Activated T-cell treated with anti-CD3 and anti-CD28 coated beads for 48 hours (primary cell): Measurements from ENCODE around the gene ADGB.
A peak's percentile ranks its signal among the peaks of the same experiment; 100 is the strongest.
"Not testable (repeated sequence)": the region's sequence is repeated elsewhere in the genome, so short reads cannot be mapped to it uniquely, and the experiment has no call there.

Experiments used
- DNase-seq: peaks from one replicate; pipeline ENCODE4 v3.0.0-alpha.2; 2020; ENCODE audit warnings: low read depth

Gene ADGB

DNA sequence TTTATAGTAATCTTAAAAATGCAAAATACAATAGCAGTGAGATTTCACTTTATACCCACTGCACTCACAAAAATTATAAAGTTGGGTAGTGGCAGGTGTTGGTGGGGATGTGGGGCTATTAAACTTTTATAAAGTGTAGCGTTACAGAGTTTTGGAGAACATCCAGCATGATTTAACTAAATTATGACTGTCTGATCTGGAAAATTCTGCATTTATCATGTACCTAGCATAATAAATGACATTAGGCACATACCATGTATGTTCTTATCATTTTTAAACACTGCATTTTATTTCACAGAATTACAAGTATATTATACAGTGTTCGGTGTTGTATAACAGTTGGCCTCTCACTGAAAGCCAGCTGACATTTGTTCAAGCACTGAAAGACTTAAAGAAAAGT lies 169.9 kb downstream of the ADGB start:
- no peak for DNase-seq

DNA sequence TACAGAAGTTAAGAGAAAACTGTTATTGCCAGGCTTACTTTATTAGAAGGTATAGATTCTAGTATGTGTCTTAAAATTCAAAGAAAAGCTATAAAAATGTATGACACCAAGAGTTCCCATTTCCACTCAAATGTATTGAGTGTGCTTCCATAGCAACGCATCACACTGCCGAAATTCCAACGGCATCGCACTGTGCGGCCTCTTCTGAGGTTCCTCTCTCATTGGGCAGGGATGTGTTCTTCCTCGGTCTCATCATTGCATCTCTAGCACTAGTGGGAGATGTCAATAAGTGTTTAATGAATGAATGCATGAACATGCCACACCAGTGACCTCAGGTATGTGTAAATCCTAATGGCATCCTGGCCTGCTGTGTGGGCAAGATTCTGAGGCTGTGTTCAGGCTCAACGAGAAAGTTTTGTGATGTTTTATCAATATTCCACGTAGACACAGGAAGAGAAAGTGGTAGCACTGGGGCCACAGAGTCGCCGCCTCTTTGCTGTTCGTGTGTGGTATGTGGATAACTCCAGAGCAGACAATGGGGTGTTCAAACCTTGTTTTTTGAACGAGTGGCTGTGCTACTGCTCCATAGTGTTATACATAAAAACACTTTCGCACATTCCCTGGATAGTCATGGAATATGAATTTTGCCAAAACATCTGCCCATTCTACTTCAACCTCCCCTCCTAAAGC lies 171.6 kb downstream of the ADGB start:
- no peak for DNase-seq

DNA sequence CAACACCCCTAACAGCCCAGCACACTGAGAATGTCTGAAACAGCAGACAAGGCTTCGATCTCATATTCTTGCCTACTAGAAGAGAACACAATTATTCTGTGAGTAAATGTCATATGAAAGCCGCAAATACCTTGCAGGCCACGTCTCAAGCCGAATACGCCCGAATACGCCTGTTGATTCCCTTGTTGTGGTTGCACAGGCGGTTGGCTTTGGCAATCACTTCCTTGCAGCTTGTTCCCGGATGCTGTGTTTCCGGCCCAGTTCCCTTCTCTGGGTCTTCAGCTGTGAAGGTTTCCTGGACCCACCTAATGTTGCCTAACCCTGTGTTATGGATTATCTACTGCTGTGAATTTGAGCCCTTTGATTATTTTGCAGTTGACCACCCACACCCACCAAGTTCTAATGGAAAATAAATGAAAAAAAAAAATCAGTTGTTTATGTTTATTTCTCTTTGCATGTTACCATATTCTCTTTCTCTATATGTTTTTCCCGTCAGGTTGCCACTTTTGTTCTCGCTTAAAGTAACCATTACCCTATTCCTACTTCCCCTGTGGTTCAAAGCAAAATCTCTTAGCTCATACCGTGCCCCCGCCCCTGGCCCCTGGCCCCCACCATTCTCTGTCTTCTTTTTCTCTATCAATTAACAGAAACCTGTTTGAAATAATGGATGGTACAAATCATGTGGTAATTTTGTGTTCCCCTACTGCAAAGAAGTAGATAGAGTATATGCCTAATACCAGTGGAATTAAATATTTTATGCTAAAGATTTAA lies 172.4 kb downstream of the ADGB start:
- peak; percentile 25 for DNase-seq

DNA sequence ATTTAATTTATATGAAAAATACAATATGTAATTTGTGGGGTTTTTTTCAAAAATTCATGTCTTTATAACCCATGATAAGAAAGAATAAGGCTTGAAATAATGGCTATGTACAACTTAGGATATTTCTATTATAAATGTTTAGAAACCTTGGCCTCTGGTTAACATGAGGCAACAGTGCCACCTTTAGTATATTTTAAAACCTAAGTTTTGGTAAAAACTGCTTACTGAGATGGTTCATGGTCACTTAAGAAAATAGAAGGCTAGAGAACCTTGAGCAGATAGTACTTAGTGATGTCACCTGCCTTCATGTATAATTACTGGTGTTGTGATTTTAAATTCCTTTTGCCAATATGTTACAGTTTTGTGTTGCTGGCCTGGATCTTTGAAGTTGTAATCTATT lies 176.4 kb downstream of the ADGB start:
- no peak for DNase-seq

DNA sequence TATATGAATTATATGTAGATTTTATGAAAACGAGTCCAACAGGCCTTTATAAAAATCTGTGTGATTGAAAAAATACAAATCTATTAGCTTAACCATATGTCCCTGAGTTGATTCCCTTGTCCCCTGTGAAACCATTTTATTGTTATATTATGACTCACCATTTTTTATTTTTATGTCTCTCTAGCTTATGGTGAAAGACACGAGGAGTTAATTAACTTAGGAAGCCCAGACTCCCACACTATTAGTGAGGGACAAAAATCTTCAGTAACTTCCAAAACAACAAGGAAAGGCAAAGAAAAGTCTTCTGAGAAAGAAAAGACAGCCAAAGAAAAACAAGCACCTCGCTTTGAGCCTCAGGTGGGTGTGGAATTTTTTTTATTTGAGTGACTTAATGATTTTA lies 183.1 kb downstream of the ADGB start:
- no peak for DNase-seq

DNA sequence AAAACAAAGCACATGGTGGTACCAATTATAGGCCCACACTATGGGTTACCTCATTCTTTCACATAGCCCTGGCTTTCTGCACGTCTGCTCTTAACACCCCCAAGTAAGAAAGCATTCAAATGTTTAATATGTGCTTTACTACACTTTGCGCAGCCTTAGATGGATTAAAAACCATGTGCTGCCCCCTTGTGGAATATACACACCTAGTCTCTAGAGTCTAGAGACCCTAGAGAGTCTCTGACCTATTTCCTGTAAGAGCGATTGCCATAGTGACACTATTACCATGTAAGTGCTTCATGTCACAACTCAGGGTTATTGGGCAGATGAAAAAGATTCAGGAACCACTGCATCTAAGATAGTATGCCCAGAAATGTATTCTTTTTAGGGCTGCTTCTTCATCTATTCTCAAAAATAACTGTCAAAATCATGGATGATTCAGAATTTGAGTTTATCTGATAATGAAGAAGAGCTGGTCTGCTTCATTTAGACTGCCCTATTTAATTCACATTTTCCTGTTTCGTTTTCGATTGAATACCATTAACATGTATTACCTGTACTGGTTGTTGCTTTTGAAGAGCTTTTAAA lies 186.3 kb downstream of the ADGB start:
- DNase-seq: no peak

DNA sequence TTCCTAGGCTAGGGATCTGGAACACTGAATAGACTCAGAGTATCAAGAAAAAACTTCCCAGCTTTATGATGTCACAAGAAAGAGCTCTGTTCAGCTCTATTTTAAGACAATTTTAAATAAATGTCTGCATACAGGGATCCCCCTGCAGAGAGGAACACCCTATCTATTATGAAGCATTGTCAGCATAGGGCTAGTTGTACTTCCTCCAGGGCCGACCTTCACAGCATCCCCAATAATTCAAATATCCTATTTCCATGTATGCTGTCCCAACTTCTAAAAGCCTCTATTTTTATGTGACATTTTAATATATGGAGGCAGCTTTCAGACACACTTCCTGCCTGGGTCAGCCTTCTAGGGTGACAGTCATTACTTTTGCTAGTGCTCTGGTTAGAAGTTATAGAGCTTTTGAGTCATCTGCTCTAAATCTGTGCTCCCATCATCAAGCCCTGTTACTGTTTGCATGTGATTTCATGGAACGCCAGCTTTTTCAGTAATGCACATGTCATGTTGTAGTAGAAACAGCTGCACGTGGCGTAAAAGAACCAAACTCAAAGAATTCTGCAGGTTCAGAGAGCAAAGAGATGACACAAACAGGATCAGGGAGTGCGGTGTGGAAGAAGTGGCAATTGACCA lies 189.2 kb downstream of the ADGB start:
- no peak for DNase-seq

DNA sequence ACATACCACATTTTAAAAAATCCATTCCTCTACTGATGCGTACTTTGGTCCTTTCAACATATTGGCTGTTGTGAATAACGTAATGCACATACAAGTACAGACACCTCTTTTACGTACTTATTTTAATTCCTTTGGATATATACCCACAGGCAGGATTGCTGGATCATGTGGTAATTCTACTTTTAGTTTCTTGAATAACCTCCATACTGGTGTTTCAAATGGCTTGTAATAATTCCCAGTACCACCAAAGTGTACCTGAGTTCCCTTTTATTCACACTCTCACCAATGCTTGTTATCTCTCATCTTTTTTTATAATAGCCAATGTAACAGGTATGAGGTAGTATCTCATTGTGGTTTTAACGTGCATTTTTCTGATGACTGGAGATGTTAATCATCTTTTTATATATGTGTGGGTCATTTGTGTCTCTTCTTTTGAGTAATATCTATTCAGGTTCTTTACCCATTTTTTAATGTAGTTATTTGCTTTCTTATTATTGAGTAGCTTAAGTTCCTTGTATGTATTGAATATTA lies 191.9 kb downstream of the ADGB start:
- no peak for DNase-seq

DNA sequence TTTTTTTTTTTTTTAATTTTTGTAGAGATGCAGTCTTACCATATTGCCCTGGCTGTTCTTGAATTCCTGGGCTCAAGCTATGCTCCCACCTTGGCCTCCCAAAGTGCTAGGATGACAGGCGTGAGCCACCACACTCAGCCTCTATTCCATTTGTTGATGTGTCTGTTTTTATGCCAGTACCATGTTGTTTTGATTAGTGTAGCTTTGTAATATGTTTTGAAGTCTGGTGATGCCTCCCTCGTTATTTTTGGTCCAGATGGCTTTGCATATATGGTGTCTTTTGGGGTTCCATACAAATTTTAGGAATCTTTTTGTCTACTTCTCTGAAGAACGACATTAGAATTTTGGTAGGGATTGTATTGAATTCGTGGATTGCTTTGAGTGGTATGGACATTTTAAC lies 193.2 kb downstream of the ADGB start:
- DNase-seq: no peak

DNA sequence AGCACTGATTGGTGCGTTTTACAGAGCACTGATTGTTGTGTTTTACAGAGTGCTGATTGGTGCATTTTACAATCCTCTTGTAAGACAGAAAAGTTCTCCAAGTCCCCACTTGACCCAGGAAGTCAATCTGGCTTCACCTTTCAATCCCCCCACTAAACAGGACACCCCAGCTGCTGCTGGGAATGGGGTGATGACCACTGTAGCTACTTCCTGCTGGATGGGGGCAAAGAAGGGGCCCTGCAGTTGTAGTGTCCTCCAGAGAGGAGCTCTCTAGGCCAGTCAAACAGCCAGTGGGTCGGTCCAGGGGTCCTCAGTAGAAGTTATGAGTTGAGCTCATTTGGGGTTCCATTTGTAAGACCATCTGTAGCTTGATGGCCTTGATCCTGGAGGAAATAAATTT lies 194.4 kb downstream of the ADGB start:
- DNase-seq: not testable (repeated sequence)

DNA sequence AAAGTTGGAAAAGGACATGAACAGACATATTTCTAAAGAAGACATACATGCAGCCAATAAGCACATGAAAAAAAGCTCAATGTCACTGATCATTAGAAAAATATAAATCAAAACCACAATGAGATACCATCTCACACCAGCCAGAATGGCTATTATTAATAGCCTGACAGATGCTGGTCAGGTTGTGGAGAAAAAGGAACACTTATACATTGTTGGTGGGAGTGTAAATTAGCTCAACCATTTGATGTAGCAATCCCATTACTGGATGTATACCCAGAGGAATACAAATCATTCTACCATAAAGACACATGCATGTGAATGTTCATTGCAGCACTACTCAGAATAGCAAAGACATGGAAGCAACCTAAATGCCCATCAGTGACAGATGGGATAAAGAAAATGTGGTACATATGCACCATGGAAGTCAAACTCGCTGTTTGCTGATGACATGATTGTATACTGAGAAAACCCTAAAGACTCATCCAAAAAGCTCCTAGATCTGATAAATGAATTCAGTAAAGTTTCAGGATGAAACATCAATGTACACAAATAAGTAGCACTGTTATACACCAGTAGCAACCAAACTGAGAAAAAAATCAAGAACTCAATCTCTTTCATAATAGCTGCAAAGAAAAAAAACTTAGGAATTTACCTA lies 196.8 kb downstream of the ADGB start:
- DNase-seq: no peak

DNA sequence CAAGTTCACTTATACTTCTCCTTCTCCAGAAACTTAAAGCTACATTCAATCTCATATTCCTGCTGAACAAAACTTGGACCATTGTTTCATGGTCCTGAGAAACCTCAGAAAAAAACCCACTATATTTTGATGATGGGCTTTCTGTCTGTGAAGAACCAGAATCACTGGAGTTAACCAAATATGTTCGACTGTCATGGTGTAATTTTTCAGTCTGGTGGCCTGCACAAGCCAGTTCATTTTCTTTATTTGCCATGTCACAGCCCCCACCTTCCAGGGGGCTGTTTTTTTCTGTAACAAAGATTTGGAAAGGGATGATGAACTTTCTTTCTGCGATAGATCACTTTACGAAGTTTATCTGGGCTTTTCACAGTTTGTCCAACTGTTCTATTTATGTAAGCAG lies 204.4 kb downstream of the ADGB start:
- DNase-seq: not testable (repeated sequence)

DNA sequence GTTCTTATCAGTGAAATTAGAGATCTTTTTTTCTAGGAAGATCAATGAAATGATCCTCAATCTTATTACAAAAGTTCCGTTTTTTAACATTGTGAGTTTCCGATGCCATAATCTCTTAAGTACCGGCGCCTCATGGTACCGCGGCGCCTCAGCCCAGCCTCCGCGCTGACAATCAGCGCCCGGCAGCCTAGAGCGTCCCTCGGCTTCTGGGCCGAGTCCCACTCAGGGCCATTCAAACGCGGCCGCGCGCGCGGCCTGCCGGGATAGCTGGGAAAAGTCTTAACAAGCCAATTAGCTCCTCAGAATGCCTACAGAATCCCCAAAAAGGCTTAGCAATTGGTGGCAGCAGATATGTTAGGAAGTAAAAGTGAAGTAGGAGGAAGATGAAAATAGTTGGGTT lies 204.8 kb downstream of the ADGB start:
- DNase-seq: no peak

DNA sequence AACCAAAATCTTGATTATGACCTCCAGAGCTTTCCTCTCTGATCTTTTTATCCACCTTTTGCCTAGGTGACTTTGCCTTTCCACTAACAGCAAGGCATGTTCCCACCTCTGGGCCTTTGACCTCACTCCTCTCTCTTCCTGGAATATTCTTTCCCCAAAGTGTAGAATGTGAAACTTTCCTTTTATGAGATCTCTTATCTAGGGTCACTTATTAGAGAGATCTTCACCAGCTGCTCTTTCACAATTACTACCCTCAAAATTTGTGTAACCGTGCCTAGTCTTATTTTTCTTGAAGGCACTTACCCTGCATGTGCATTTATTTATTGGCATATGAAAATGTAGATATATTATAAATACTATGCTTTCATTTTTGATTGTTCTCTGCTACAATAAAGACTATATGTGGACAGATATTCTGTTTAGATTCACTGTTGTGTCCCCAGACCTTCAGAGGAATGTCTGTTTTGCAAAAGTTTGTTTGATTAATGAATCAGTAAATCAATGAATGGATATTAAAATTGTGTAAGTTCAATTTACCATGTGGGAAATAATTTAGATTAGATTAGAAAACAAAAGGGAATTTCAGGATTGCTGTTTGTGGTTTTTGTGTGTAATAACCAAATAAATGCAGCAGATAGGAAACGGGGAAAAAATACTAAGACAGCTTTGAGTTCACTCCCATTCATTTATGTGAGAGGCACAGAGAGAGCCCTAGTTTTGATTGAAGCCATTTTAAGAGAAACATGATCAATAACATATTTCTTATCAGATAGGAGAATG lies 207.0 kb downstream of the ADGB start:
- no peak for DNase-seq

DNA sequence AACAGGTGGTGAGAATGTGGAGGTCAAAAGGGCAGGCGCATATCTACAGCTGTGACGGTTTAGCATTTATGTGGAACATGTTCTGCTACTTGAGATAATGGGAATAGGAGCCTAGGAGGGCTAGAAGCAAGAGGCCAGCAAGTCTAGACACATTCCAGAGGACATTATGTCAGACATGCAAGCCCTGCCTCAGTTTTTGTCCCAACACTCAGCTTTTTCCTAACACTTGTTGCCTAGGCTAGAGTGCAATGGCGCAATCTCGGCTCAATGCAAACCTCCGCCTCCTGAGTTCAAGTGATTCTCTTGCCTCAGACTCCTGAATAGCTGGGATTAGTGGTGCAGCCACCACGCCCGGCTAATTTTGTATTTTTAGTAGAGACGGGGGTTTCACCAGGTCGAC lies 210.2 kb downstream of the ADGB start:
- not testable (repeated sequence) for DNase-seq

DNA sequence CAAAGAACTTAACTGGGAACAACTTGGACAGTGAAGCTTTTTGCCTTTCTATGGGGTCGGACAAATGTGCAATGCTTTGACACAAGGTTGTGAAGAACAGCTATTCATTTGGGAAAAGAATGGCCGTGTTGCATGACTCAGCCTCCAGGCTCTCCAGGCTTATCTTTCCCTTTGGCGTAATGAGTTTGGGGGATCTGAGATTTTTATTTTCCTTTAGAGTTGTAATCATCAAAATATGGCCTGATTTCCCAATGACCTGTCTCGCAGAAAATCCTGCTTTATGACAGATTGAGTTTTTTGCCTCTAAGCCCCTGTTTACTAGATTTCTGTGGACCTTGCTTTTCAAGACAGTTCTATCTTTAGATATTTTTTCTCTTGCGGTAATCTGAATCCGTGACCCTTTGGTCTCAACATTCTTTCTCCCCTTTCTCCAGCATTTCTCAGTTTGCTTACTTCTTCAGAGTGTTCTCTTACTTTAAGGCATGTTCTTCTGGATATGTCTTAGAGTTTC lies 214.1 kb downstream of the ADGB start:
- not testable (repeated sequence) for DNase-seq

DNA sequence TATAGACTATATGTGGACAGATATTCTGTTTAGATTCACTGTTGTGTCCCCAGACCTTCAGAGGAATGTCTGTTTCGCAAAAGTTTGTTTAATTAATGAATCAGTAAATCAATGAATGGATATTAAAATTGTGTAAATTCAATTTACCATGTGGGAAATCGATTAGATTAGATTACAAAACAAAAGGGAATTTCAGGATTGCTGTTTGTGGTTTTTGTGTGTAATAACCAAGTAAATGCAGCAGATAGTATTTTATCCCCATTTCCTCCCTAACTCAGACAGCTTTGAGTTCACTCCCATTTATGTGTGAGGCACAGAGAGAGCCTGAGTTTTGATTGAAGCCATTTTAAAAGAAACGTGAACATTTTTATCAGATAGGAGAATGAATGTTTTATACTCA lies 214.8 kb downstream of the ADGB start:
- no peak for DNase-seq

DNA sequence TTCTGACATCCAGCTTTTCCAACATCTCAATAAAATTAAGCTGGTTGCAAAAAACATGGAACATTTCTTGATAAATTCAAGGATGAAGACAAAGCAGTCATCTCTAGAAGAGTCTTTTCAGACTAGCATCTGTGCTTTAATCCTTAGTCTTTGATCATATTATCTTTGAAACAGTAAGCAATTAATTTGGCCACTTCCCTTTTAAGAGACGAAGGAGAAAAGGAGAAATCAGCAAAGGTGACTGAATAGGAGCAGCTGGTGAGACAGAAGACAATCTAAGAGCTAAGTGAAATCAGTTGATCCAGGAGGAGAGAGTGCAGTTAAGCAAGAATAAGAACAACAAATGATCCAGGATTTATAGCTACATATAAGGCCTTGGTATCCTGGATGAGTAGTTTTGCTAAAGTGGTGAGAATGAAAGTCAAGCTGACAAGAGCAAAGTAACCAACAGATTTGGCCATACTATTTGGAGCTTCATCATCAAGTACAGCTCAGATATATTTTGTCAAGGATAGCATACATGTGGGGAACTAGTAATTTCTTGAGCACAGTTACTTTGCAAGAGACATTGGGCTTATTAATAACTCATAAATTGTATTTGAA lies 215.5 kb downstream of the ADGB start:
- DNase-seq: no peak

DNA sequence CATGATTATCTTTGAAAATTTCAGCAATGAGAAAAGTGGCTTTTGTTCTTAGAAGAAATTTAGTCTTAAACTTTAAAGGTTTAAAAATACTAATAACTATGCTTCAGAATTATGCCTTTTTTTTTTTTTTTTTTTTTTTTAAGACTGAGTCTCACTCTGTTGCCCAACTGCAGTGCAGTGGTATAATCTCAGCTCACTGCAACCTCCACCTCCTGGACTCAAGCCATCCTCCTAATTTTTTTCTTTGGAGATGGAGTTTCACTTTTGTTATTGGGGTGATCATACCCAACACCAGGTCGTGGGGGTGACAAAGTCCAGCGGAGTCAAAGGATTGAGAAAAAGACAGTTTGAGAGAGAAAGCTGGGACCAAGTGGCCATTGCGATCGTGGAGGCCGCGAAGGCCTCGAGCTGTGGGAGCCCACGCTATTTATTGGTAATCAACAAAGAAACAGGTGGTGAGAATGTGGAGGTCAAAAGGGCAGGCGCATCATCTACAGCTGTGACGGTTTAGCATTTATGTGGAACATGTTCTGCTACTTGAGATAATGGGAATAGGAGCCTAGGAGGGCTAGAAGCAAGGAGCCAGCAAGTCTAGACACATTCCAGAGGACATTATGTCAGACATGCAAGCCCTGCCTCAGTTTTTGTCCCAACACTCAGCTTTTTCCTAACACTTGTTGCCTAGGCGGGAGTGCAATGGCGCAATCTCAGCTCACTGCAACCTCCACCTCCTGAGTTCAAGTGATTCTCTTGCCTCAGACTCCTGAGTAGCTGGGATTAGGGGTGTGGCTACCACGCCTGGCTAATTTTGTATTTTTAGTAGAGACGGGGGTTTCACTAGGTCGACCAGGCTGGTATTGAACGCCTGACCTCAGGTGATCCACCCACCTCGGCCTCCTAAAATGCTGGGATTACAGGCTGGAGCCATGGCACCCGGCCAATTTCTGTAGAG lies 217.0 kb downstream of the ADGB start:
- not testable (repeated sequence) for DNase-seq
